Ecto neural progenitor cell (in vitro differentiated cells): ENCODE measurements around the gene DMAC1.

Source experiments
- DNase-seq: peaks from one replicate; pipeline ENCODE4 v3.0.0-alpha.2; 2018; ENCODE audit warnings: low spot score

The DMAC1 gene

GRCh38 chr9:7782400-7783120 is 17.0 kb downstream of the DMAC1 start:
- DNase-seq, result no peak

GRCh38 chr9:7780261-7780988 is 19.2 kb downstream of the DMAC1 start:
- DNase-seq, result no peak

GRCh38 chr9:7778851-7779600 is 20.6 kb downstream of the DMAC1 start:
- DNase-seq, result no peak

- no peak for DNase-seq
These were observed 21.8 kb downstream of the DMAC1 start for GRCh38 chr9:7777771-7778170.

- DNase-seq, result no peak
These were observed 29.5 kb downstream of the DMAC1 start for GRCh38 chr9:7770111-7770510.

GRCh38 chr9:7762600-7762999 is 37.0 kb downstream of the DMAC1 start:
- no peak for DNase-seq

- no peak for DNase-seq
These were observed 39.6 kb downstream of the DMAC1 start for GRCh38 chr9:7760014-7760415.

- DNase-seq, result no peak
These were observed 43.5 kb downstream of the DMAC1 start for GRCh38 chr9:7756088-7756487.

- no peak for DNase-seq
These were observed 47.1 kb downstream of the DMAC1 start for GRCh38 chr9:7752481-7752880.
